ENCODE data around the gene MLF2. TPM values are rescaled to one million over a fixed set of nuclear protein-coding genes. Genes with fewer than 3 reads are reported as not detected.

MLF2 gene
- total and polyA plus RNA-seq, 2 of the 13 experiments (the other 11 are each of a cell fraction or from before 2014, with no cell fraction given): 88.1 to 167 TPM

GRCh38 chr12:6778574-6779550 is 25.9 kb upstream of the MLF2 start (continued):
- TF ChIP-seq ZFP91 (CRISPR knock-in tag; IDR thresholded peaks at IDR 0.05; ENCODE audit: borderline replicate concordance) (peak; percentile 84), ZNF670 (CRISPR knock-in tag; IDR thresholded peaks at IDR 0.05; ENCODE audit: borderline replicate concordance) (no peak; the same call in 1 of the 2 replicates), SKI (IDR thresholded peaks at IDR 0.05; ENCODE audit: partially characterized antibody) (peak; percentile 55), BATF2 (CRISPR knock-in tag; IDR thresholded peaks at IDR 0.05) (no peak), HNF1B (CRISPR knock-in tag; IDR thresholded peaks at IDR 0.05) (peak; percentile 91; the same call in 1 of the 2 replicates), ZNF879 (CRISPR knock-in tag; IDR thresholded peaks at IDR 0.05) (peak; percentile 53; the same call in 1 of the 2 replicates), SAP130 (CRISPR knock-in tag; IDR thresholded peaks at IDR 0.05; ENCODE audit: low read depth) (peak; percentile 80), KMT2A (CRISPR knock-in tag; IDR thresholded peaks at IDR 0.05) (peak; percentile 33; the same call in 1 of the 2 replicates), TBX3 (IDR thresholded peaks at IDR 0.05; ENCODE audit: borderline replicate concordance) (0 out of 2 replicates have a peak, but pooled peaks have one; percentile 11), THAP9 (CRISPR knock-in tag; IDR thresholded peaks at IDR 0.05; ENCODE audit: borderline replicate concordance) (peak; percentile 55; the same call in 1 of the 2 replicates), NFATC3 (CRISPR knock-in tag; IDR thresholded peaks at IDR 0.05) (no peak), POGZ (CRISPR knock-in tag; IDR thresholded peaks at IDR 0.05) (peak; percentile 60; the same call in 1 of the 2 replicates), ZNF772 (CRISPR knock-in tag; IDR thresholded peaks at IDR 0.05) (peak; percentile 41; the same call in 1 of the 2 replicates)
- TF ChIP-seq, protein P1, sequence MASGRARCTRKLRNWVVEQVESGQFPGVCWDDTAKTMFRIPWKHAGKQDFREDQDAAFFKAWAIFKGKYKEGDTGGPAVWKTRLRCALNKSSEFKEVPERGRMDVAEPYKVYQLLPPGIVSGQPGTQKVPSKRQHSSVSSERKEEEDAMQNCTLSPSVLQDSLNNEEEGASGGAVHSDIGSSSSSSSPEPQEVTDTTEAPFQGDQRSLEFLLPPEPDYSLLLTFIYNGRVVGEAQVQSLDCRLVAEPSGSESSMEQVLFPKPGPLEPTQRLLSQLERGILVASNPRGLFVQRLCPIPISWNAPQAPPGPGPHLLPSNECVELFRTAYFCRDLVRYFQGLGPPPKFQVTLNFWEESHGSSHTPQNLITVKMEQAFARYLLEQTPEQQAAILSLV (CRISPR knock-in tag; IDR thresholded peaks at IDR 0.05; ENCODE audit: borderline replicate concordance): peak; percentile 93
- TF ChIP-seq, protein P2, sequence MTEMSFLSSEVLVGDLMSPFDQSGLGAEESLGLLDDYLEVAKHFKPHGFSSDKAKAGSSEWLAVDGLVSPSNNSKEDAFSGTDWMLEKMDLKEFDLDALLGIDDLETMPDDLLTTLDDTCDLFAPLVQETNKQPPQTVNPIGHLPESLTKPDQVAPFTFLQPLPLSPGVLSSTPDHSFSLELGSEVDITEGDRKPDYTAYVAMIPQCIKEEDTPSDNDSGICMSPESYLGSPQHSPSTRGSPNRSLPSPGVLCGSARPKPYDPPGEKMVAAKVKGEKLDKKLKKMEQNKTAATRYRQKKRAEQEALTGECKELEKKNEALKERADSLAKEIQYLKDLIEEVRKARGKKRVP (CRISPR knock-in tag; IDR thresholded peaks at IDR 0.05): 0 out of 4 replicates have a peak, but pooled peaks of 1 of the 2 experiments have one; percentile 52
- TF ChIP-seq, protein P3, sequence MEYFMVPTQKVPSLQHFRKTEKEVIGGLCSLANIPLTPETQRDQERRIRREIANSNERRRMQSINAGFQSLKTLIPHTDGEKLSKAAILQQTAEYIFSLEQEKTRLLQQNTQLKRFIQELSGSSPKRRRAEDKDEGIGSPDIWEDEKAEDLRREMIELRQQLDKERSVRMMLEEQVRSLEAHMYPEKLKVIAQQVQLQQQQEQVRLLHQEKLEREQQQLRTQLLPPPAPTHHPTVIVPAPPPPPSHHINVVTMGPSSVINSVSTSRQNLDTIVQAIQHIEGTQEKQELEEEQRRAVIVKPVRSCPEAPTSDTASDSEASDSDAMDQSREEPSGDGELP (IDR thresholded peaks at IDR 0.05; ENCODE audit: borderline replicate concordance, low read depth): peak; percentile 59; the same call in 1 of the 2 replicates
